Measurements from ENCODE around the gene OSBPL9.

DNA sequence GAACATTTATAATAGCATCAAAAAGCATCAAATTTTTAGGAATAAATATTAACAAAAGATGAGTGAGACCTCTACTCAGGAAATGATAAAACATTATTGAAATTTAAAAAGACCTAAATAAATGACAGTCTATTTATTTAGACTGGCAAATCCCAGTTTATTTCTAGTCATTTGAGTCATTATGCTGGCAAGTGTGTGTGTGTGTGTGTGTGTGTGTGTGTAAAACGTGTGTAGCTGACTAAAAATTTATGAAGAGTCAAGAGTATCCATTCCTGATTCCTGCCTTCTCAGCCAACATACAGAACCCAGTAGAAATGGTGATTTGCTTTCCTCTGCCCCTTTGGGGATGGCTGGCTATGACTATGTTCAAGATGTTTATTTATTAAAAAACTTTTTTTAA, 46.2 kb downstream of the OSBPL9 start:
- TF ChIP-seq CEBPB (IDR thresholded peaks at IDR 0.05; ENCODE audit: borderline replicate concordance in 1 of 2, low read depth in 2 of 2, low read length in 2 of 2) = no peak
- TF ChIP-seq POLR2A (IDR thresholded peaks at IDR 0.05; ENCODE audit: low read depth, low read length) = no peak
- no peak for TF ChIP-seq SIN3A (IDR thresholded peaks at IDR 0.05; ENCODE audit: low read depth, low read length)
- TF ChIP-seq, protein P1, sequence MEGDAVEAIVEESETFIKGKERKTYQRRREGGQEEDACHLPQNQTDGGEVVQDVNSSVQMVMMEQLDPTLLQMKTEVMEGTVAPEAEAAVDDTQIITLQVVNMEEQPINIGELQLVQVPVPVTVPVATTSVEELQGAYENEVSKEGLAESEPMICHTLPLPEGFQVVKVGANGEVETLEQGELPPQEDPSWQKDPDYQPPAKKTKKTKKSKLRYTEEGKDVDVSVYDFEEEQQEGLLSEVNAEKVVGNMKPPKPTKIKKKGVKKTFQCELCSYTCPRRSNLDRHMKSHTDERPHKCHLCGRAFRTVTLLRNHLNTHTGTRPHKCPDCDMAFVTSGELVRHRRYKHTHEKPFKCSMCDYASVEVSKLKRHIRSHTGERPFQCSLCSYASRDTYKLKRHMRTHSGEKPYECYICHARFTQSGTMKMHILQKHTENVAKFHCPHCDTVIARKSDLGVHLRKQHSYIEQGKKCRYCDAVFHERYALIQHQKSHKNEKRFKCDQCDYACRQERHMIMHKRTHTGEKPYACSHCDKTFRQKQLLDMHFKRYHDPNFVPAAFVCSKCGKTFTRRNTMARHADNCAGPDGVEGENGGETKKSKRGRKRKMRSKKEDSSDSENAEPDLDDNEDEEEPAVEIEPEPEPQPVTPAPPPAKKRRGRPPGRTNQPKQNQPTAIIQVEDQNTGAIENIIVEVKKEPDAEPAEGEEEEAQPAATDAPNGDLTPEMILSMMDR (IDR thresholded peaks at IDR 0.05 in 2 of 3, conservative IDR thresholded peaks at IDR 0.05 in 1 of 3; ENCODE audit: control insufficient read depth in 2 of 3, extremely low read depth in 1 of 3, insufficient read depth in 1 of 3, low read depth in 3 of 3, low read length in 3 of 3) = no peak
